ENCODE results near the gene RNF212.

Gene RNF212

GRCh38 chr4:1043162-1043561 is 70.2 kb downstream of the RNF212 start:
- H3K4me2 ChIP-seq: no peak overlapping the region
- no peak for TF ChIP-seq CTCF (conservative IDR thresholded peaks at IDR 0.05; ENCODE audit: low read depth, low read length)

GRCh38 chr4:1042352-1043055 is 70.9 kb downstream of the RNF212 start:
- no peak overlapping the region for H3K4me3 ChIP-seq (IDR thresholded peaks at IDR 0.05; ENCODE audit: insufficient read depth, low read depth, low read length)
- H3K27me3 ChIP-seq (ENCODE audit: insufficient read depth, low read depth): peaks cover 13% of the 10 kb centered on the region; the same call in 1 of the 2 replicates
- TF ChIP-seq CTCF (conservative IDR thresholded peaks at IDR 0.05; ENCODE audit: low read depth, low read length): no peak
- H3K36me3 ChIP-seq (ENCODE audit: insufficient read depth): no peaks in the 10 kb centered on the region
- H4K20me1 ChIP-seq (ENCODE audit: insufficient read depth): no peaks in the 10 kb centered on the region
- no peak overlapping the region for H3K27ac ChIP-seq
- no peak overlapping the region for H3K9ac ChIP-seq
- H3K79me2 ChIP-seq (ENCODE audit: insufficient read depth, low read depth): no peaks in the 10 kb centered on the region
- no peaks in the 10 kb centered on the region for H3K4me1 ChIP-seq (ENCODE audit: low read depth, poor library complexity, severe bottlenecking)
- no peak overlapping the region for H2AFZ ChIP-seq (ENCODE audit: low read depth)
- H3K4me2 ChIP-seq: no peak overlapping the region

More at GRCh38 chr4:1043162-1043561, 70.2 kb downstream of the RNF212 start:
- no peaks in the 10 kb centered on the region for H3K79me2 ChIP-seq (ENCODE audit: insufficient read depth, low read depth)
- peaks cover 11% of the 10 kb centered on the region; the same call in 1 of the 2 replicates for H3K27me3 ChIP-seq (ENCODE audit: insufficient read depth, low read depth)
- no peaks in the 10 kb centered on the region for H4K20me1 ChIP-seq (ENCODE audit: insufficient read depth)
- no peak overlapping the region for H2AFZ ChIP-seq (ENCODE audit: low read depth)
- H3K4me3 ChIP-seq (IDR thresholded peaks at IDR 0.05; ENCODE audit: insufficient read depth, low read depth, low read length): no peak overlapping the region
- no peak overlapping the region for H3K9ac ChIP-seq
- no peak overlapping the region for H3K27ac ChIP-seq
- H3K36me3 ChIP-seq (ENCODE audit: insufficient read depth): no peaks in the 10 kb centered on the region
- H3K4me1 ChIP-seq (ENCODE audit: low read depth, poor library complexity, severe bottlenecking): no peaks in the 10 kb centered on the region

- Histone ChIP-seq H3K4me3 (IDR thresholded peaks at IDR 0.05; ENCODE audit: insufficient read depth, low read depth, low read length) (no peak overlapping the region), H3K27ac (no peak overlapping the region), H3K9ac (no peak overlapping the region), H3K4me2 (no peak overlapping the region), H3K4me1 (ENCODE audit: low read depth, poor library complexity, severe bottlenecking) (no peaks in the 10 kb centered on the region), H3K79me2 (ENCODE audit: insufficient read depth, low read depth) (no peaks in the 10 kb centered on the region), H2AFZ (ENCODE audit: low read depth) (no peak overlapping the region), H3K27me3 (ENCODE audit: insufficient read depth, low read depth) (peaks cover 13% of the 10 kb centered on the region; the same call in 1 of the 2 replicates), H4K20me1 (ENCODE audit: insufficient read depth) (no peaks in the 10 kb centered on the region), H3K36me3 (ENCODE audit: insufficient read depth) (no peaks in the 10 kb centered on the region)
- TF ChIP-seq CTCF (conservative IDR thresholded peaks at IDR 0.05; ENCODE audit: low read depth, low read length): no peak
These were observed 71.4 kb downstream of the RNF212 start for GRCh38 chr4:1041936-1042330.

GRCh38 chr4:1041147-1041935 is 72.0 kb downstream of the RNF212 start:
- Histone ChIP-seq H3K4me2 (no peak overlapping the region), H3K27ac (no peak overlapping the region), H3K79me2 (ENCODE audit: insufficient read depth, low read depth) (no peaks in the 10 kb centered on the region), H3K27me3 (ENCODE audit: insufficient read depth, low read depth) (peaks cover 13% of the 10 kb centered on the region; the same call in 1 of the 2 replicates), H3K9ac (no peak overlapping the region), H4K20me1 (ENCODE audit: insufficient read depth) (no peaks in the 10 kb centered on the region), H3K4me1 (ENCODE audit: low read depth, poor library complexity, severe bottlenecking) (no peaks in the 10 kb centered on the region), H2AFZ (ENCODE audit: low read depth) (no peak overlapping the region), H3K36me3 (ENCODE audit: insufficient read depth) (no peaks in the 10 kb centered on the region), H3K4me3 (IDR thresholded peaks at IDR 0.05; ENCODE audit: insufficient read depth, low read depth, low read length) (no peak overlapping the region)
- TF ChIP-seq CTCF (conservative IDR thresholded peaks at IDR 0.05; ENCODE audit: low read depth, low read length): no peak

Data from KMS-11 (cell line).